Measurements from ENCODE around the gene SLC9A8. TPM values are rescaled to one million over a fixed set of nuclear protein-coding genes. Genes with fewer than 3 reads are reported as not detected.

SLC9A8 gene
- total RNA-seq, 2 donors from 2014 or later = 17.7 to 18.3 TPM

DNA sequence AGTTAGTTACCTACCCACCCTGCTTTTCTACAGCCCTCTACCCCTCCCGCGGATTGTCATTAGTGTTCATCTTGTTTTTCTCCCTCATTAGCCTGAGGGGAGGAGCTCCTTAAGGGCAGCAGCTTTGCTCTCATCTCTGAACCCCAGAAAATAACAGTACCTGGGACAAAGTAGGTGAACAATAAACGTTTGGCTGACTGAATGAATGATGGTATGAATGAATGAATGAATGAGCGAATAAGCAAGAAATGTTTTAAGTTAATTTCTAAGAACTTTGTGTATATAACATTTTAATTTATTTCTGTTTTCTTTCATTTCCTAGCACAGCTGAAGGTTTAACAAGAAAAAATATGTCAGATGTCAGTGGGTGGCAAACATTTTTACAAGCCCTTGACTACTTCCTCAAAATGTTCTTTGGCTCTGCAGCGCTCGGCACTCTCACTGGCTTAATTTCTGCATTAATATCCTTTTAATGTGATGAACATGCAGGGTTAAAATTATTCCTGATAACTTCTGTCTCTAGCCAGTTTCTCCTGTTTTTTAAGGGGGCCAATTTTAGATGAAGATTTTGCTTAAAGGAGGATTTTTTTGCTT lies 50.1 kb downstream of the SLC9A8 start:
- Mint-ChIP-seq H3K27me3 (no peaks in the 10 kb centered on the region), H3K36me3 (ENCODE audit: low read depth) (peaks cover 90% of the 10 kb centered on the region)

DNA sequence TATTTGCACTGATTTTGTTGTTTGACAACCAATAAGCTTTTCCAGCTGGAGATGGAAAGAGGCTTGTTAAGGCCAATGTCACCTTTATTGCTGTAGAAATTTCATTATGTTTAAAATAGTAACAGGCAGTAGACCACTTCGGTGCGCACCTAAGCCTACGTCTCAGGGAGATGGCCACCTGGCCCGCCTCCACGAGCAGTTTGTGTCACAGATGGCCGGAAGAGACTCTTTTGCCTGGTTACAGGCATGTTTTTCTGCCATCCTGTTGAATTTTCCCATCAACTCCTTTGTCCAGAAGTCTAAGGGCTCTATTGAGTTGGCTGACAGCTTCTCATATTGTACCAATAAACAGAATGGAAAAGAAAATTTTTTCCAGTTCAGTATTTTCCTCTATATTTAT lies 51.0 kb downstream of the SLC9A8 start:
- no peaks in the 10 kb centered on the region for H3K9me3 Mint-ChIP-seq
- no peak for ATAC-seq (replicated peaks)
- H3K36me3 Mint-ChIP-seq (ENCODE audit: low read depth) = peaks cover 90% of the 10 kb centered on the region
- no peaks in the 10 kb centered on the region for H3K27me3 Mint-ChIP-seq
- no peak overlapping the region for H3K4me3 Mint-ChIP-seq
- peaks cover 6% of the 10 kb centered on the region for H3K4me1 Mint-ChIP-seq
- no peak overlapping the region for H3K27ac Mint-ChIP-seq

More for the DNA sequence above, 50.1 kb downstream of the SLC9A8 start:
- no peak for ATAC-seq (replicated peaks)
- Mint-ChIP-seq H3K4me3 (no peak overlapping the region), H3K4me1 (peaks cover 6% of the 10 kb centered on the region), H3K9me3 (no peaks in the 10 kb centered on the region), H3K27ac (no peak overlapping the region)

DNA sequence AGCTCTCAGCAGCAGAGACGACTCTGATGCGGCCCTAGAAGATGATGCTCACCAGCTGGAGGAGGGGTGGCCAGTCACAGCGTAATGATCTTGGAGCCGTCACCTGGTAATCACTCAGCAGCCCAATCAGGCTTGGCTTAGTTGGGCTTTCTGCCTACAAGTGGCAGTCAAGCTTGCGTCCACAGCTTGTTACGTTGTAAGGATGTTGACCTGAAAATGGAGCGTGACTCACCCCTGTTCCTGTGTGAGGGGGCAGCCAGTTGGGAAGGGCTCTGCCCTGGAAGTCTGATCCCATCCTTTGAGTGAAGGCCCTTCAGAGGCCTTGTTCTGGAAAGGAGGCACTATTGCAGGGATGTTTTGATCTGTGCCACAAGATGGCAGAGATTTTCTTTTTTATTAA lies 52.9 kb downstream of the SLC9A8 start:
- H3K9me3 Mint-ChIP-seq = no peaks in the 10 kb centered on the region
- H3K4me3 Mint-ChIP-seq = peak overlapping the region; percentile 11
- H3K36me3 Mint-ChIP-seq (ENCODE audit: low read depth) = peaks cover 89% of the 10 kb centered on the region
- H3K4me1 Mint-ChIP-seq = peaks cover 9% of the 10 kb centered on the region
- peak overlapping the region; percentile 15 for H3K27ac Mint-ChIP-seq
- ATAC-seq (replicated peaks) = no peak
- H3K27me3 Mint-ChIP-seq = no peaks in the 10 kb centered on the region

DNA sequence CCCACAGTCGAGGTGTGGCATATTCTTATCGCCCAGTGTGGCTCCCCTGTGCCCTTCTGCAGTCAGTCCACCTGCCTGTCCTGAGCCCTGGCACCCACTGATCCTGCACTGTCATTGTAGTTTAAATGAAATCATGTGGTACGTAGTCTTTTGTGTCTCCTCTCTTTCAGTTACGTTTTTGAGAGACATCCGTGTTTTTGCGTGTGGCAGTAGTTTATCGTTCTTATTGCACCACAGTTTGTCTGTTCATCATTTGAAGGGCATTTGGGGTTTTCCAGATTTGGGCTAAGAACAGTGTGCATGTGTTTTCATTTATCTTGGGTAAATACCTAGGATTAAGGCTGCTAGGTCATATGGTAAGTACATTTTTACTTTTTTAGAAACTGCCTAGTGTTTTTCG lies 53.4 kb downstream of the SLC9A8 start:
- H3K27ac Mint-ChIP-seq = peak overlapping the region; percentile 30
- H3K36me3 Mint-ChIP-seq (ENCODE audit: low read depth) = peaks cover 87% of the 10 kb centered on the region

DNA sequence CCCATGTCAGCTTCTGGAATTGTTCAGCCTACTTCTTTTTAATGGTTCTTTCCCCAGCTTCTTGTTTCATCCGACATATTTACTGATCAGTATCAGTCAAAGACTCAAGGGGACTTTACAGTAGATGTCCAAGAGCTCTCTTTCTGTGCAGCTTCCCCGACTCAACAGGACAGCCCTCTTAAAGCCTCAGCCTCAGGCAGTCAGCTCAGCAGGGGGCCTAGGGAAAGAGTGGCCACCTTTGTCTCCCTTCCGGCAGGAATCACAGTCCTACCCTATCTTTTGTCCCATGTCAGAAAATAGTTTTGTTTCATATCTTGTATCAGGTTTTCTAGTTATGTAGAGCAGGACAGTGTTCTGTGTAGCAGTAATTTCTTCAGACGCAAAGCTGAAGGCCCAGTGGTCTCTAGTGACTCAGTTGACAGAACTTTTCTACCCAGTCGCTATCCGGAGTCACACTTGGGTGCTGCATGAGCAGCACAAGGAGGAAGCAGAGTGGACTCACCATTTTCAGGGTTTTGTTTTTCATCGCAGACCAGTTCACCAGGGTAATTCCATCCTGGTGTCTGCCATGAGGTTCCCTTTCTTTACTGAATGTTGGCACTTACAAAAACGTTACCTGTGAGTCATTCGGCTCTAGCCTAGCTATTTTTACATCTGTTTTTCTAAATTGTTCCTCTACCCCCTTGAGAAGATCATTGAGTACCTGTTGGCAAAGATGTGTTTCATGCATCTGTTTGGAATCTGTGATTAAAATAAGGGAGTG lies 55.0 kb downstream of the SLC9A8 start:
- Mint-ChIP-seq H3K4me1 (peaks cover 4% of the 10 kb centered on the region), H3K9me3 (no peaks in the 10 kb centered on the region), H3K4me3 (peak overlapping the region; percentile 19), H3K27ac (peak overlapping the region; percentile 84), H3K36me3 (ENCODE audit: low read depth) (peaks cover 71% of the 10 kb centered on the region), H3K27me3 (no peaks in the 10 kb centered on the region)
- ATAC-seq (replicated peaks) = peak; percentile 47

More for the DNA sequence above, 53.4 kb downstream of the SLC9A8 start:
- peak; percentile 71 for ATAC-seq (replicated peaks)
- Mint-ChIP-seq H3K4me1 (peaks cover 9% of the 10 kb centered on the region), H3K9me3 (no peaks in the 10 kb centered on the region), H3K4me3 (peak overlapping the region; percentile 11), H3K27me3 (no peaks in the 10 kb centered on the region)

DNA sequence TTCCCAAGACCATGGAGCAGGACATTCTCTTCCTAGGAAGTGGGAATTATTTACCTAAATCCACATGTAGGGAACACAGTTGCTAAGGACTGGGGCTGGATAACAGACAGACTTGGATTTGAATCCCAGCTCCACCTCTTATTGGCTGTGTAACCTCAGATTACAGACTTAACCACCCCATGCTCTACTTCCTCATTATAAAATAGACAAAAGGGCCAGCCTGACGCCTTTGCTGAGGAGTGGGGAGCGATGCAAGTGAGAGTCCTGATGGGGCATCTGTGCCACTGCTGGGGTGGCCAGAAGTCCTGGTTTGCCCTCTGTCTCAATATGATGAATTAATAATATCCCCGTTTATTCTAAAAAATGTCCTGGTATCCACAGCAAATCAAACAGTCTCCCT lies 55.9 kb downstream of the SLC9A8 start:
- Mint-ChIP-seq H3K4me3 (no peak overlapping the region), H3K9me3 (no peaks in the 10 kb centered on the region), H3K27me3 (no peaks in the 10 kb centered on the region), H3K36me3 (ENCODE audit: low read depth) (peaks cover 66% of the 10 kb centered on the region), H3K4me1 (peaks cover 4% of the 10 kb centered on the region), H3K27ac (peak overlapping the region; percentile 84)
- ATAC-seq (replicated peaks) = no peak

DNA sequence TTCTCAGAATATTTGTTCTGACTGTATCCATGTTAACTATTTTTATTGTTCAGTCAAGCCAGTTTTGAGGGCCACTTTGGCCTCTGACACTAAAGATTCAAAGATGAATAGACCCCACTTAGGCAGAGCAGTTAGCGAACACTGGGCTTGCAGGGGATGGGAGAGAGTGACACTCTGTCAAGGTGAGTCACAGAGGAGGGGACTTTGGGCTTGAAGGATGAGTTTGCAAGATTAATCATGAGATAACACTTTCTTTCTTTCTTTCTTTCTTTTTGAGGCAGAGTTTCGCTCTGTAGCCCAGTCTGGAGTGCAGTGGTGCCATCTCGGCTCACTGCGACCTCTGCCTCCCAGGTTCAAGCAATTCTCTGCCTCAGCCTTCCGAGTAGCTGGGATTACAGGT lies 56.3 kb downstream of the SLC9A8 start:
- no peaks in the 10 kb centered on the region for H3K9me3 Mint-ChIP-seq
- H3K4me3 Mint-ChIP-seq = no peak overlapping the region
- peaks cover 4% of the 10 kb centered on the region for H3K4me1 Mint-ChIP-seq
- peaks cover 69% of the 10 kb centered on the region for H3K36me3 Mint-ChIP-seq (ENCODE audit: low read depth)
- peak overlapping the region; percentile 84 for H3K27ac Mint-ChIP-seq
- peak; percentile 59 for ATAC-seq (replicated peaks)
- no peaks in the 10 kb centered on the region for H3K27me3 Mint-ChIP-seq

DNA sequence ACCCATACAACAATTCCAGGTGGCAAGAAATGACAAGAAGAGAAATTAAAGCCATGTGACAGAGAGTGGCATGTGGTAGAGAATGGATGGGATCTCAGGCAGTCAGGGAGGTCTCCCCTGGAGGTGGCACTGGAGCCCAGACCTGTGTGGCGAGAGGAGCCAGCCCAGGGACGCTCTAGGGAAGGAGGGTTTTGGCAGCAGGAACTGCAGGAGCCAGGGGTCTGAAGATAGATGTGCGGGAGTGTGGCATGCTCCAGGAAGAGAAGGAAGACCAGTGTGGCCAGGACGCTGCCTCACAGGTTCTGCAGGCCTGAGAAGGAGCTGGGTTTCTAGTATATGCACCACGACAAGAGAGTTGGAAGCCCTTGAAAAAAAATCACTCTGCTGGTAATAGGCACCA lies 57.6 kb downstream of the SLC9A8 start:
- peak overlapping the region; percentile 51 for H3K27ac Mint-ChIP-seq
- no peak for ATAC-seq (replicated peaks)
- H3K9me3 Mint-ChIP-seq = no peaks in the 10 kb centered on the region
- H3K4me1 Mint-ChIP-seq = peaks cover 4% of the 10 kb centered on the region
- H3K27me3 Mint-ChIP-seq = no peaks in the 10 kb centered on the region
- H3K4me3 Mint-ChIP-seq = no peak overlapping the region
- peaks cover 67% of the 10 kb centered on the region for H3K36me3 Mint-ChIP-seq (ENCODE audit: low read depth)

DNA sequence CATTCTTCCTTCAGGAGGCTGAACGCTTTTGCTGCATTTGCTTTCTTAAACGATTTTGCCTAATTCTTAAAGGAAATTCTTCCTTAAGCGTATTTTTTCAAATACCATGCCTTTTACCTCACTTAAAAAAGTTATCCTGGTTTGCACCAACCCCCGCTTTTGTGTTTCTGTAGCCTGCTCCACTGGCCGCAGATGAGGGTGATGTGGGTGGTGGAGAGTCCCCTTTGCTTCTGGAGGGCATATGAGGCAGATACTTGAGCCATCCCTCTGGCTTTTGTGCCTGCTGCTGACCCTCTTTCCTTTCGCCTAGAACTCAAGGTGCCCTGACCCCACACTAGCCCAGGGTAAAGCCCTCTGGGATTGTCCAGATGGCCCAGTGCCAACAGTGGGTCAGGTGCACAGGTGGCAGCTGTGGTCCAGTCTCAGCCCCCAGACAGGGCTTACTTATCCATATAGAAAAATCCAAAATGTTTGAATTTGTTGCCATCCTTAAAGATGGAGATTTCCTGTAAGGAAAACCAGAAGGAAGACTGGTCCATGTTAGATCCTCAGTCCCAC lies 58.8 kb downstream of the SLC9A8 start:
- Mint-ChIP-seq H3K27ac (no peak overlapping the region), H3K27me3 (no peaks in the 10 kb centered on the region), H3K36me3 (ENCODE audit: low read depth) (peaks cover 67% of the 10 kb centered on the region), H3K4me1 (peaks cover 4% of the 10 kb centered on the region), H3K4me3 (no peak overlapping the region), H3K9me3 (no peaks in the 10 kb centered on the region)
- no peak for ATAC-seq (replicated peaks)

DNA sequence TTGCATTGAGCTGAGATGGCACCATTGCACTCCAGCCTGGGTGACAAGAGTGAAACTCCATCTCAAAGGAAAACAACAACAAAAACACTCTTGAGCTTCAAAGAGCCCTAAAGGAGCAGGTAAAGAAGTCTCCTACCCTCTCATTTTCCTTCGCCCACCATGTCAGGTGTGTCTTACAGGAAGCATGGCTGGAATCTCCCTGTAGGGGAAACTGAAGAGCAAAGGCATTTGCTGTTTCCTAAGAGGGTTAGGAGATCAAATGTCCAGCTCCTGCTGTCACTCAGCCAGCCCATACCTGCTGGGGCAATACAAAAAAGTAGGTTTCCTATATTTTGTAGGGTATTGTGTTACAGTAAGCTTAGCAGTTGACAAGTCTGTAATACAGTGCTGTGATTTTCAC lies 59.4 kb downstream of the SLC9A8 start:
- H3K27ac Mint-ChIP-seq = no peak overlapping the region
- no peaks in the 10 kb centered on the region for H3K27me3 Mint-ChIP-seq
- no peak for ATAC-seq (replicated peaks)

DNA sequence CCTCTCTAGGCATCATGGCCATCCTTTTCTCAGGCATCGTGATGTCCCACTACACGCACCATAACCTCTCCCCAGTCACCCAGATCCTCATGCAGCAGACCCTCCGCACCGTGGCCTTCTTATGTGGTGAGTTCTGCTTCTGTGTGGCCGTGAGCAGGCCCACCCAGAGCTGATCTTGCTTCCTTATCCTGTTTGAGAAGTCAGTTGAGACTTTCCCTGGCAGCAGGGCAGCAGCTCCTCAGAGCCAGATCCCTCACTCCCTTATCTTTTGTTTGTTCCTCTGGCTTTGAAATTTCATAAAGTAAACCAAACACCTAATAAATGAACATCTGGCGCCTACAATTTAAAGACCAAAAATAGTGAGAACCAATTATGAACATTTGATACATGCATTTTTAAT lies 62.1 kb downstream of the SLC9A8 start:
- Mint-ChIP-seq H3K4me1 (peaks cover 4% of the 10 kb centered on the region), H3K9me3 (no peaks in the 10 kb centered on the region), H3K36me3 (ENCODE audit: low read depth) (peaks cover 67% of the 10 kb centered on the region), H3K27me3 (no peaks in the 10 kb centered on the region), H3K4me3 (no peak overlapping the region), H3K27ac (peak overlapping the region; percentile 37)
- no peak for ATAC-seq (replicated peaks)

More for the DNA sequence above, 59.4 kb downstream of the SLC9A8 start:
- Mint-ChIP-seq H3K9me3 (no peaks in the 10 kb centered on the region), H3K4me1 (peaks cover 4% of the 10 kb centered on the region), H3K36me3 (ENCODE audit: low read depth) (peaks cover 64% of the 10 kb centered on the region), H3K4me3 (no peak overlapping the region)

DNA sequence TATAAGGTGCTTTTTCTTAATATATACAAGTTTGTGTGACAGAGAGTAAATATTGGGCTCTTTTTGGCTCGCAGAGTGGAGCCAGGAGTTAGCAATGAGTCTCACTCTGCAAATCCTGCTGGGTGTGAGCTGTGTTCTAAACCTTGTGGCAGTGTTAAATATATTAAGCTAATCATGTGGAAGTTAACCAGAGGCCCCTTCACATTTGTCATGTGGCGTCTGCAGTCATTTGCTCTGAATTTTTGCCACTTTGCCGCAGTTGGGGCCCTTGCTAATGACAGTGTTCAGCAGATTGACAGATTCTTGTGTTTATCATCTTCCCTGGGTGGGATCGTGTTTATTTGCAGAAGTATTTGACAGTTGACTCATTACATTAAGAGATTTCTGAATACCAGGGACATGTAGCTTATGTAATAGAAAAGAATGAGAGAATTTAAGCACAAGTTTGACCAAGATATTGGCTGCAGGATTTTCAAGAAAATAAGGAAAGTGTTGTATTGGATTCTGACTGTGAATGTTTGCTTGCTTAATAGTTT lies 64.8 kb downstream of the SLC9A8 start:
- Mint-ChIP-seq H3K4me3 (no peak overlapping the region), H3K4me1 (no peaks in the 10 kb centered on the region), H3K27me3 (no peaks in the 10 kb centered on the region), H3K36me3 (ENCODE audit: low read depth) (peaks cover 83% of the 10 kb centered on the region), H3K27ac (no peak overlapping the region), H3K9me3 (no peaks in the 10 kb centered on the region)
- no peak for ATAC-seq (replicated peaks)

DNA sequence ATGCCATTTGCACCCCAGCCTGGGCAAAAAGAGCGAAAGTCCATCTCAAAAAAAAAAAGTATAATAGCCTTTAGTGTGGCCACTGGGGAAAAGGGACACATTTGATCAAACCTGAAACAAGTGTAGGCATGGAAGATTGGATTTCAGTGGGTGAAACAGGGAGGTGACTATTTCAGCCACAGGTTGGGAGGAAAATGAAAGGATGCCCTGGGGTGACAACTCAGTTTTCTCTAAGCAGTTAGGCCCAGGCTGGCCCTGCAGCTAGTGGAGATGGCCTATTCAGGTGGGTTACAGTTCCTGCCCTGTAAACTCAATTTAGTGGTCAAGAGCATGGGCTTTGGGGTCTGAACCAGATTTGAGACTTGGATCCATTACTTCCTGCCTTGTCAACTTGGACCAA lies 66.3 kb downstream of the SLC9A8 start:
- no peak overlapping the region for H3K27ac Mint-ChIP-seq
- peak; percentile 56 for ATAC-seq (replicated peaks)
- no peaks in the 10 kb centered on the region for H3K9me3 Mint-ChIP-seq
- H3K4me3 Mint-ChIP-seq = no peak overlapping the region
- no peaks in the 10 kb centered on the region for H3K4me1 Mint-ChIP-seq
- peaks cover 89% of the 10 kb centered on the region for H3K36me3 Mint-ChIP-seq (ENCODE audit: low read depth)
- no peaks in the 10 kb centered on the region for H3K27me3 Mint-ChIP-seq

DNA sequence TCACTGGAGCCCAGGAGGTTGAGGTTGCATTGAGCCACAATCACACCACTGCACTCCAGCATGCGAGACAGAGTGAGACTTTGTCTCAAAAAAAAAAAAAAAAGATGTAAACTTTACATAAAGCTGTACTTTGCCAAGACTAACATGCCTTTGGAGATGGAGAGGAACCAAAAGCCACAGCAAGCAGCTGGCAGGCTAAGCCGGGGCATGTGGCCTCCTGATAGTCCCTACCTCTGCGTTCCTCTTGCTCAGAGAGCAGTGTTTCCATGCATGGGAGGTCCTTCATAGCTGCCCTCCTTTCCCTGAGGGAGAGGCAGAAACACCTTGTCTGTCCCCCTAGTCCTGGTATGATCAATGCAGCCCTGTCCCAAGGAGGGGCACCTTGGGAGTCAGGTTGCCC lies 67.5 kb downstream of the SLC9A8 start:
- ATAC-seq (replicated peaks) = no peak
- Mint-ChIP-seq H3K27ac (no peak overlapping the region), H3K9me3 (no peaks in the 10 kb centered on the region), H3K4me1 (no peaks in the 10 kb centered on the region), H3K4me3 (no peak overlapping the region), H3K36me3 (ENCODE audit: low read depth) (peaks cover 86% of the 10 kb centered on the region), H3K27me3 (no peaks in the 10 kb centered on the region)

Data from activated T-helper 17 cell treated with anti-CD3 and anti-CD28 coated beads, Interleukin-2, amount 50 U/mL, for 72 hours (primary cell).